SK-N-DZ (cell line): Measurements from ENCODE around the gene CELF4.

ENCODE experiments used
- DNase-seq: peaks from one replicate; pipeline ENCODE4 v3.0.0-alpha.2; 2015; ENCODE audit warnings: low spot score

Gene CELF4

DNA sequence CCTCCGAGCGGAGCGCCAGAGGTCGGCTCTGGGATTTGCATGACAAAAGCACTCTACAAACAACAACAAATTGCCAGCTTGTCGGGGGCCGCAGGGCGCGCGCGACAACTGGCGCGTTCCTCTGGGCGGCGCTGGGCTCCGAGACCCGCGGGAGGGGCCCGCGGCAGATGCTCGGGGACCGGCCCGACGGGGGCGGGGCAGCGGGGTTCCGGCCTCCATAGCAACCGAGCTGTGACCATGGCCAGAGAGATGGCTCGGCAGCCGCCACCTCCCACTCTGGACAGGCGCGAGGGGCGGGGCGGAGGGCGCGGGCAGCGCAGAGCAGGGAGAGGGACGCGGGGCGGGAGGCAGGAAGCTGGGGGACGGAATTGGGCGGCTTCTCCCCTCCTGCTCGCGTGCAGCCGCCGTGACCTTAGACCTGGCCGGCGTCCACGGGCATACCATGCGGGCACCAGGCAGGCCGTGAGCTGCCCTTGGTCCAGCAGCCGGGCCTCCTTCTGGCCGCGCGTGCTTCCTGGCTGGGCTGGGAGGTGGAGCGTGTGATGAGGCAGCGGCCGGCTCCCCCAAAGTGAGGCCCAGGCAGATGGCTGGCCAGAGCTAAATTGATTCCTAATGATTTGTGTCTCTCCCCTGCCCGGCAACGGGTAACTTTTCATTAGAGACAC is 171.5 kb downstream of the CELF4 start:
- peak; percentile 85 for DNase-seq

DNA sequence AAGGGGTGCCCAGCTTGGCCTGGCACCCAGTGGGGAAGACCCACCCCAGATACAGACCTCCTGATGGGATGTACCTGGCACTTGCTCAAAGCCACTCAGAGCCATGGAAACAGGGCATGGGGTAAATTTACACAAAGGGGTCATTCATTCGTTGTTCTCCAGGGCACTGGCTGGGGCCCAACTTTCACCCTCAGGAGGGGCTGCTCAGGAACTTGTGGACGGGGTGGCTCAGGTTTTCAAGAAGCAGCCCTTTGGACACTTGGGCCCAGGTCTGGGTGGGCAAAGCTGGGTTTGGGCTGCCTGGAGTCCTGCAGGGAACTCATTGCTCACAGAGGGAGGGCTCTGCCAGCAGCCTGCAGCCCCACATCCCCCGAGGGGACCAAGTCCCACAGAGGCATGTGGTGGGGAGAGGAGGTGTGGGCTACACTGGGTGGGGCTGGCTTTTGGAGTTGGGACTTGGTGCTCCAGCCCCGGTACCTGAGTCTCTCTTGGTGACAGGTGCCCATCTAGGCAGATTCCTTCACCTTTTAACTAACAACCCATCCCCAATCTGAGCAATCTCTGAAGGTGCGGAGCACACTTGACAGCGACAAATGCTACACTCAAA is 172.3 kb downstream of the CELF4 start:
- DNase-seq, result no peak

DNA sequence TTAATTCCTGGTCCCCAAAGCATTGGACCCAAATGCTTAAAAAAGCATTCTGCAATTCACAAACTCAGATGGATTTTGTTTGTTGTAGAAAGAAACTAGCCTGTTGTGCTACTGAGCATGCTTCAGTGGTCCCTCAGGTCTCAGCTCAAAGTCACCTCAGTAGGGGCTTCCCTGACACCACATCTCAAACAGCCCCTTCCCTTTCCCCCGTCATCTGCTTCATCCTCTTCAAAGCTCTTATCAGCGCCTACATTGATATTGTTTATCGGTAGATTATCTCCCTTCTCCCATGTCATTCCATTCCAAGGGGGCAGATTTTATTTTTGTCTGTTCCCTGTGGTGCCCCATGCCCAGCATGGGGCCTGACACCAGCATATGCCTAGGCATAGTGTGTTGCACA is 172.9 kb downstream of the CELF4 start:
- DNase-seq, result no peak

GRCh38 chr18:37391698-37392548 is 173.7 kb downstream of the CELF4 start:
- DNase-seq, result no peak

DNA sequence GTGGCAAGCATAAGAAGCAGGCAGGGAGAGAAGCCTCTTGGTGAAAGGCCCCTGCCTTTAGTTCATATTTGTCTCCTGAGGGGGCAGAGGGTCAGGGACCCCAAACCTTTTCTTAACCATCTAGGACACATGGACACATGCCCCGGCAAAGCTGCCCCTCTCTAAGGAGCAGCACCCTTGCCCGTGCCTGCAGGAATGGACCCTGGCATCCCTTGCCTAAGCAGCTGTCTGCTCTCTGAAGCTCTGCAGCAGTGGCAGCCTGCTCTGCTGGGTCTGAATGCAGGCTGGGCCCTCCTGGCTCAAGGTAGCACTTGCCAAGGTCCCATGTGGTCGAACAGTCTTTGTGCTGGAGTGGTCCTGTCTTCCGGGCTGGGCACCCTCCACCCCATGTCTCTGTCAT is 174.4 kb downstream of the CELF4 start:
- no peak for DNase-seq

- no peak for DNase-seq
Measured at GRCh38 chr18:37390687-37391086, 174.9 kb downstream of the CELF4 start.

- no peak for DNase-seq
Measured at GRCh38 chr18:37389684-37390368, 175.8 kb downstream of the CELF4 start.

GRCh38 chr18:37389041-37389440 is 176.6 kb downstream of the CELF4 start:
- no peak for DNase-seq

DNA sequence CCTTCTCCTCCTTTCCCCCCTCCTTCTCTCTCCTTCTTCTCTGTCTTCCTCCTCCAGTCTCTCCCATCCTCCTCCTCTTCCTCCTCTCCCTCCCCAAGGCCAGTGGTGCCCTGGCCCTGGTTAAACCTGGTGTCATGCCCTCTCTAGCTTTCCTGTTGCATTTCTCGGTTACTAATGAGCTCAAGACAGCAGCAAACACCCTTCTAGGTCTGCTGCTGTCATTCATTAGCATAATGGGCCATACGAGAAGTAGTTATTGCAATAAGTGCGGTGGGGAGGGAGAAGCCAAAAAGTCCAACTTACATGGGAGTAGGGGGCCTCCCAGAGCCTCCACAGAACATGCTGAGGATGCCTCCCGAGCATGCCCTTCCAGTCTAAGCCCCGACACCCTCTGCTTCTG is 177.2 kb downstream of the CELF4 start:
- DNase-seq, result no peak

DNA sequence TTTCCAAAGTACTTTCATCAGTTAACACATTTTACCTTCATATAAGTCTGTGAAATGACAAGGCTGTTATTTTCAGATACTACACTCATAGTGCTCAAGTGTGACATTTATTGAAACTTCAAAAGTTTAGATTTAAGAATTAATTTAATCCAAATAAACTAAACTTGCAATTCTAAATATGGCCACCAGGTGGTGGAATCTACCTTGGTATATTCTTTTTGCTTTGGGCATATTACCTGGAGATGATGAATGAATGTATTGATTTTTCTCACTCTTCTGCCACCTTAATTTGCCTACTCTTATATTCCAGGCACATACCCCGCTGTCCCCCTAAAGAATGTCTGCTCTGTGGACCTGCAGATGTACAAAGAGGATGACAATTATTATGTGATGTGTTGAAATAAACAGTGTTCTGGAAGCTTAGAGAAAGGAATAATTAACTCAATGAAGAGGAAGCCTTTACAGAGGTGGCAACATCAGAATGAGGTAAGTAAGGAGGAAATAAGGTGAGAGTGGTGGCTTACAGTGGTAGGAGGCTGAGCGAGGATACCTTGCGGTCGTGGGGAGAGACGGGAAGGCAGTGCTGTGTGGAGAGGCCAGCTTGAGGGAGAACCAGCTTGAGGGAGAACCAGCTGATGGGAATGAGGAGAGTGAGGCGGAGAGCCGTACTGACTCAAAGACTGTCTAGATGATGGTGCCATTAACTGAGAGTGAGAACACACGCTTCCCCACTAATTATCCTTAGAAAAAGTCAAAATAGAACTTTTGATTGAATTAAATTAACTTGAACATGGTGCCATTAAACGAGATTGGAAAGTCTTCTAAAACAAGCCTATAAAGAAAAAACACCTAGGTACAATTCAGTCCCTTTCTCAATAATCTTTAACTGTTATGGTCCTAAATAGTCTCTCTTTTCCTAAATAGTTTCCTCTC is 179.5 kb downstream of the CELF4 start:
- DNase-seq, result peak; percentile 43

DNA sequence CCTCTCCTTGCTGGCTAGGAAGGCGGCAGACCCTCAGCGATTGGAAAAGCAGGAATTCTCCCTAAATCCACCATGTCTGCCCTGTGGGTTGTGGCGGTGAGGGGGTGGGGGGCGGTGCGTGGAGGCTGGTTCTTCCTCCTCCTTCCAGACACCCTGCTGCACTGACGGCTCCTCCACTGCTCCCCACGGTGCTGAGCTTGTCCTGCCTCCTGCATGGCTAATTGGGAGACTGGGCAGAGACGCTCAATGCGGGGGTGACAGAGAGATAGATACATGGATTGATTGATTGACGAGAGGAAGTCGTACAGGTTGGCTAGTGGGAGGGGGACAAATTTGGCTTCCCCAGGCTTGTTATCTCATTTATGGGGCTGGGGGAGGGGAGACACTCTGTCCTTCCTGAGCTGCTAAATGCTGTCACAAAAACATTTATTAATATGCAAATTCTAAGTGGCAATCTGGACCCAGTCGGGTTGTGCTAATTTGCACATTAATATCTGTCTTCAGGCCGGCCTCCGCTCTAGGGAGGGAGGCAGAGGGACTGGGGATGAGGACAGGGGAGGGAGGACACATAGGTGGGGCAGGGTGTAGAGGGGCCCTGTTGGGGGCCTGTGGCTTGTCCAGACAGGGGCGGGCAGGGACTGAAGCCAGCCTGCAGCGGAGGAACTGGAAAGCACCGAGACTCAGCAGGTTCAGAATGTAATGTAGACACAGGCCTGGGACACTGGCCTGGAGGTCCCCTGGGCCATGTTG is 181.6 kb downstream of the CELF4 start:
- no peak for DNase-seq

DNA sequence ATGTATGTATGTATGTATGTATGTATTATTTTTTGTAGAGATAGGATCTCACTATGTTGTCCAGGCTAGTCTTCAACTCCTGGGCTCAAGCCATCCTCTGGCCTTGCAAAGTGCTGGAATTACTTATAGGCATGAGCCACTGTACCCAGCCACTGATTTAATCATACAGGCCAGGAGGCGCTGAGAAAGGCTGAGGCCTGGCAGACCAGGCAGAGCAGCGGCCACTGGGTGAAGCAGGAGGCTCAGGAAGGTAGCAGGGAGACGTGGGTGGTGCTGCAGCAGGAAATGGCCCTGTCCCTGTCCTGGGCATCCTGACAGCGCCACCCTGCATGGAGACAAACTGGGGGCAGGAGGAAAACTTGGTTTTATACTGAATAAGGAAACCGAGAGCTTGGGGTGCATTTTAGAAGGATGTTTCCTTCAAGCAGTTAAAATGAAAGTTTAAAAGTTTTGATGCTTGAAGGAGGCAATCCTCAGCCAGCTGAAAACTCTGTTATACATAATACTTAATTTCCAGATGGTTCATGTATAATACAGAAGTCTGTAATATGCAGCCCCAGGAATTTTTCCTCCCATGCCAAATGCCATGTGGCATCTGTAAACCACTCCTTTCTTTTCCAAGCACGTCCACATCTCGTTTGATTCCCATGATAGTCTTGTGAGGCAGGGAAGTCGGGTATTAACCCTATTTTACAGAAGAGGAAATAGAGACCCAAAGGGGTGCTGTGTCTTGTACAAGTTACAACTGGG is 182.4 kb downstream of the CELF4 start:
- peak; percentile 61 for DNase-seq

DNA sequence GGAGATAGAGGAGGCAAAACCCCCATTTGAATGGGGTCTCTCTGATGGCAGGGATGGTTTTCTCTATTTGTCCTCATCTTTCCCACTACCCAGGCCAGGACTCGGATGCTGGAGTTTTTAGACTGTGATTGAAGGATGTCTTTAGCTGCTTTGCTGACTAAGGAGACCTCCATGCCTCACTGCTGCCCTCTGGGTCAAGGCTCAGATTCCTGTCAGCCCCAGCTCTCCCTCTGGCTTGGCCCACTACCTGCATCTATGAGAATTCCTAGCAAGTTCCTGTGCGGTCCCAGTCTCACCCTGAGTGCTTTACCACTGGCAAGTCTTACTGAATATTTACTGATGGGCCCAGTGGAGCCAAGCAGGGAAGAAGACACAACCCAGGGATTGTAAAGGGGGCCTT is 184.0 kb downstream of the CELF4 start:
- DNase-seq, result no peak

GRCh38 chr18:37380546-37381110 is 185.0 kb downstream of the CELF4 start:
- DNase-seq, result no peak

GRCh38 chr18:37378336-37379010 is 187.1 kb downstream of the CELF4 start:
- no peak for DNase-seq

DNA sequence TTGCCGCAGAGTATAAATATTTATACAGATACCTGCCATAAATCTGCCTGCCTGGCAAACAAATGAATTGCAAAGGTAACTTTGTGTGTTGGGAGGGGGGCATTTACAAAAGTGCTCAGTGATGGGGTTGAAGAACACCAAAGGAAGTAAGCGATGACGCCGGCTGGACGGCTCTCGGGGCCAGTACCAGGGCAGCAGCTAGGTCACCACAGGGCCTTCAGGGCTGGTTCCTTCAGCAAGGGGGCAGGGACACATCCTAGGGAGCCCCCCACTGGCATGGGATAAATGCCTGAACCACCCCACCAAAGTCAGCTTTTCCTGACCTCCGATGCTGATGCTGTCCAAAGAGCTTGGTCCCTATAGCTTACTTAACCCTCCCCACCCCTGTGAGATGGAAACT is 190.4 kb downstream of the CELF4 start:
- DNase-seq, result no peak

DNA sequence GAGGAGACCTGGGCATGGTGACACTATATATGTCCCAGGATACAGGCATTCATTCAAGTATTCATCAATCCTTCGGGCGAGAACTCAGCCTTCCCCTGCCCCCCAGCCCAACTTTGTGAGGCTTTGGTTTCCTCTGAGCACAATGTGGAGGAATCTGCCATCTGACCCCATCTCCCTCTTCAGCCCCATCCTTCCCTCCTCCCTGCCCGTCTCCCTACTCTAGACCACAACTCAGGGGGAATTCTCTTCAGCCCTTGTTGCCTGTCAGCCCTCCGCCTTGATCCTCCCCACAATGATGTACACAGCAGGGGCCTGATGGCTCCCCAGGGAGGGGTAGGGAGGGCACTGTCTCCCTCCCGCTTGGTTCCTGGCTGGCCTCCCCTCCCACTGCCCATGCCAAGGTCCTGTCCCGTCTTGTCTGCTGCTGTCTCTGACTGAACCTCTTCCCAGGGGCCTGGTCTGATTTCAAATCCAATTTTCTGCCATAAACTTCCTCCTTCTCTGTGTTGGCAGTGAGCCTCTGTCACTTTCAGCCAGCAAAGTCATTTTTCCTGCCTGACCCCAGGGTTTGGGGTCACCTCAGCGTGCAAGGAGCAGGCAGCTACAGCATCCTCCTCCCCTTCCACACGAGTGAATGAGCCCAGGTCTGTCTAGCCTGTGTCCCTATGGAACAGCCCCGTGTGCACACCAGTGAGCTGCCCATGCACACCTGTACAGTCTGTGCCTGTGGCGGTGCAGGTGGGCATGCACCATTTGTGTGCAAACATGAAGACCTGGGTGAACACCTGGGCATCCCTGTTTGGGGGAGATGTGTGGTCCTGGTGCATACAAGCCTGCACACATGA is 197.3 kb downstream of the CELF4 start:
- peak; percentile 80 for DNase-seq

GRCh38 chr18:37364237-37364636 is 201.4 kb downstream of the CELF4 start:
- DNase-seq, result no peak
